AG09319 (cell line): Measurements from ENCODE around the gene RIMS4.

ENCODE experiments used
- DNase-seq: peaks from one replicate; pipeline ENCODE4 v3.0.0-alpha.2; 2010; ENCODE audit warnings: low read depth; ENCODE audit errors: extremely low read depth
- CTCF ChIP-seq: IDR thresholded peaks from 2 replicates; pipeline ENCODE4 v1.5.1; 2011; ENCODE audit warnings: low read depth, mild to moderate bottlenecking, inconsistent platforms, low read length, moderate library complexity

RIMS4 gene

DNA sequence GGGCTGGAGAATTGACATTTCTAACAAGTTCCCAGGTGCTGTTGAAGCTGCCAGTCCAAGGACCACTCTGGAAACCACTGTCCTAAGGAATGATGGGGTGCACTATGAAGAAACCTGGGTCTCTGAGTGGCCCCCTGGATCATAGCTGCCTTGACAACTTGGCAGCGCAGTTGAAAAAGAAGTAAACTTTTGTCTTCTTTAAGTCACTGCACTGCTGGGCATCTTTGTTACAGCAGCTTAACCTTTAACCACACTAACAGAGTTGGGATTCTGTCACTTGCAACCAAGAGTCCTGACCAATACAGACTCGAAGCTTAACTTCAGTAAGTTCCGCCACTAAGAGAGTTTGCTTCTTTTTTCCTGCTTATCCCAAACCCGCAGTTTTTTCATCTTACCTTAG lies 73.2 kb downstream of the RIMS4 start:
- DNase-seq = no peak
- TF ChIP-seq CTCF = no peak

- DNase-seq = peak; percentile 39
- no peak for TF ChIP-seq CTCF
Observed at GRCh38 chr20:44736170-44737021, 74.0 kb downstream of the RIMS4 start.

GRCh38 chr20:44735816-44736169 lies 74.6 kb downstream of the RIMS4 start:
- no peak for TF ChIP-seq CTCF
- no peak for DNase-seq

GRCh38 chr20:44734938-44735337 lies 75.4 kb downstream of the RIMS4 start:
- peak; percentile 23 for TF ChIP-seq CTCF

GRCh38 chr20:44733341-44734069 lies 76.8 kb downstream of the RIMS4 start:
- TF ChIP-seq CTCF = peak; percentile 97
- peak; percentile 40 for DNase-seq

More at GRCh38 chr20:44734938-44735337, 75.4 kb downstream of the RIMS4 start:
- peak; percentile 48 for DNase-seq

GRCh38 chr20:44732327-44732726 lies 78.0 kb downstream of the RIMS4 start:
- DNase-seq = no peak
- no peak for TF ChIP-seq CTCF

- DNase-seq = no peak
- TF ChIP-seq CTCF = no peak
Observed at GRCh38 chr20:44731657-44732056, 78.7 kb downstream of the RIMS4 start.
